ENCODE measurements around the gene MUC22.

DNA sequence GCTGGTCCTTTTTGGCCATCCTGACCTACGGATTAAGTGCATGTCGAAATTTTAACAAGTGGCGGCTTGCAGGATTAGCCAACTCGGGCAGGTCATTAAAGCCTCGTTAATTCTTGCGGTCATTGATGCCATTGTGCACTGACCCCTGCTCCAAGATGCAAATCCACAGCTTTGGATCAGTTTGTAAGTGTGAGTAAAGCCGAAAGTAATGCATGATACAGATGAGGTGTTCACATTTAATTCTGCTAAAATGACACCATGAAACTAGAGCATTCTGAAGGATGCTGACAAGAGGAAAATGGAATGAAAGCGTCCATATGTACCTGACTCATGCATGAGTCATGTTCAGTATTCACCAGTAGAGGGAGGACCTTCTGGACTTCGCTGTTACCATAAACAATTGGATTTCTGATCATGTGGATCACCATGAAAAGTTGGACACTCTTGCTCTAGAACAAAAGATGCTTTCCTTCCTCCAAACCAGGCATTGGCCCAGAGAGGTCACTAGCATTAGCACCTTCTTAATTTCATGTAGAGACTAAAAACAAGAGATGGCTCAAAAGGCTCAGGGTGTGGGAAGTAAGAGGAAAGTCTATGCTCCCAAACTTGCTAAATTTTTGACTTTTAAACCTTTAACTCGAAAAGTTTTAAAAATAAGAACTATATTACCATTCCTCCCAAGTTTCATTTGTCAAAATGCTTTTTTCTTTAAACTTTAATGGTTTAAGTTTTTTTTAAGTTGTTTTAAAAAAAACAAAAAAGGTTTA lies 48.0 kb downstream of the MUC22 start:
- TF ChIP-seq POLR2A (IDR thresholded peaks at IDR 0.05; ENCODE audit: low read depth, low read length) = no peak
- no peak for TF ChIP-seq YY1 (IDR thresholded peaks at IDR 0.05; ENCODE audit: low read depth, low read length)
- TF ChIP-seq CBX5 (IDR thresholded peaks at IDR 0.05; ENCODE audit: low read depth) = no peak
- no peak for TF ChIP-seq STAT1 (conservative IDR thresholded peaks at IDR 0.05)
- peak; percentile 42 to 57 (median 53) for TF ChIP-seq CTCF (IDR thresholded peaks at IDR 0.05 in 2 of 3, conservative IDR thresholded peaks at IDR 0.05 in 1 of 3; ENCODE audit: control insufficient read depth in 2 of 3, extremely low read depth in 1 of 3, insufficient read depth in 1 of 3, low read depth in 3 of 3, low read length in 3 of 3)
- TF ChIP-seq ELK1 (IDR thresholded peaks at IDR 0.05; ENCODE audit: low read depth, low read length) = no peak

Measured in GM12878 (cell line).